ENCODE results near the gene MEIS2.

The MEIS2 gene

GRCh38 chr15:36932070-36932469, 168.3 kb downstream of the MEIS2 start:
- H3K18ac ChIP-seq (ENCODE audit: low read length): no peak overlapping the region
- no peak overlapping the region for H4K12ac ChIP-seq (ENCODE audit: low read depth, low read length)
- no peak overlapping the region for H4K91ac ChIP-seq (ENCODE audit: low read depth, low read length)
- no peak overlapping the region for H3K14ac ChIP-seq (ENCODE audit: low read length)
- no peak overlapping the region for H3K9ac ChIP-seq (ENCODE audit: low read length)
- no peak overlapping the region for H3K4me2 ChIP-seq (ENCODE audit: low read length)
- H2AFZ ChIP-seq (ENCODE audit: insufficient read depth, low read length, poor library complexity): no peak overlapping the region
- no peaks in the 10 kb centered on the region for H3K79me2 ChIP-seq (ENCODE audit: control insufficient read depth, insufficient read depth, low read length, poor library complexity)
- no peaks in the 10 kb centered on the region for H3K9me3 ChIP-seq (ENCODE audit: insufficient read depth, low read depth, low read length)
- H3K36me3 ChIP-seq (ENCODE audit: control insufficient read depth in 1 of 2, insufficient read depth in 2 of 2, low read length in 2 of 2): no peaks in the 10 kb centered on the region
- no peaks in the 10 kb centered on the region for H3K4me1 ChIP-seq (ENCODE audit: control insufficient read depth in 1 of 2, insufficient read depth in 2 of 2, low read length in 2 of 2)
- H2BK120ac ChIP-seq (ENCODE audit: insufficient read depth, low read length, poor library complexity): no peak overlapping the region
- no CpG with 5 or more reads among the region's 5 CpGs for WGBS (ENCODE audit: extremely low coverage, insufficient coverage, insufficient read length)
- H2AK5ac ChIP-seq (ENCODE audit: low read length): no peak overlapping the region
- H3K4me3 ChIP-seq (ENCODE audit: low read depth, low read length): no peak overlapping the region
- no peak for DNase-seq
- H3K27me3 ChIP-seq (ENCODE audit: insufficient read depth, low read length): no peaks in the 10 kb centered on the region
- H3K27ac ChIP-seq (ENCODE audit: low read depth, low read length): no peak overlapping the region
- H2BK12ac ChIP-seq (ENCODE audit: low read length): no peak overlapping the region
- no peaks in the 10 kb centered on the region for H3K79me1 ChIP-seq (ENCODE audit: low read length)
- no peak overlapping the region for H3K4ac ChIP-seq (ENCODE audit: low read depth, low read length)
- H4K8ac ChIP-seq (ENCODE audit: low read depth, low read length): no peak overlapping the region
- H3K23ac ChIP-seq (ENCODE audit: low read length): no peak overlapping the region
- H2BK5ac ChIP-seq (ENCODE audit: low read depth, low read length, poor library complexity): no peak overlapping the region

- no peak for DNase-seq
- H3K36me3 ChIP-seq (ENCODE audit: control insufficient read depth in 1 of 2, insufficient read depth in 2 of 2, low read length in 2 of 2): no peaks in the 10 kb centered on the region
- WGBS (ENCODE audit: extremely low coverage, insufficient coverage, insufficient read length): no CpG with 5 or more reads among the region's 3 CpGs
- H3K27me3 ChIP-seq (ENCODE audit: insufficient read depth, low read length): no peaks in the 10 kb centered on the region
- H4K12ac ChIP-seq (ENCODE audit: low read depth, low read length): no peak overlapping the region
- no peak overlapping the region for H3K9ac ChIP-seq (ENCODE audit: low read length)
- no peaks in the 10 kb centered on the region for H3K79me2 ChIP-seq (ENCODE audit: control insufficient read depth, insufficient read depth, low read length, poor library complexity)
- no peak overlapping the region for H2BK120ac ChIP-seq (ENCODE audit: insufficient read depth, low read length, poor library complexity)
- H4K91ac ChIP-seq (ENCODE audit: low read depth, low read length): no peak overlapping the region
- H3K4me1 ChIP-seq (ENCODE audit: control insufficient read depth in 1 of 2, insufficient read depth in 2 of 2, low read length in 2 of 2): no peaks in the 10 kb centered on the region
- H3K4ac ChIP-seq (ENCODE audit: low read depth, low read length): no peak overlapping the region
- H2AK5ac ChIP-seq (ENCODE audit: low read length): no peak overlapping the region
- H3K23ac ChIP-seq (ENCODE audit: low read length): no peak overlapping the region
- no peak overlapping the region for H2BK12ac ChIP-seq (ENCODE audit: low read length)
- H3K79me1 ChIP-seq (ENCODE audit: low read length): no peaks in the 10 kb centered on the region
- H3K4me3 ChIP-seq (ENCODE audit: low read depth, low read length): no peak overlapping the region
- no peak overlapping the region for H3K14ac ChIP-seq (ENCODE audit: low read length)
- no peaks in the 10 kb centered on the region for H3K9me3 ChIP-seq (ENCODE audit: insufficient read depth, low read depth, low read length)
- H3K18ac ChIP-seq (ENCODE audit: low read length): no peak overlapping the region
- no peak overlapping the region for H3K27ac ChIP-seq (ENCODE audit: low read depth, low read length)
- no peak overlapping the region for H2BK5ac ChIP-seq (ENCODE audit: low read depth, low read length, poor library complexity)
- no peak overlapping the region for H2AFZ ChIP-seq (ENCODE audit: insufficient read depth, low read length, poor library complexity)
- no peak overlapping the region for H4K8ac ChIP-seq (ENCODE audit: low read depth, low read length)
- no peak overlapping the region for H3K4me2 ChIP-seq (ENCODE audit: low read length)
Measured at GRCh38 chr15:36931434-36931833, 168.9 kb downstream of the MEIS2 start.

- Histone ChIP-seq H3K27ac (ENCODE audit: low read depth, low read length) (no peak overlapping the region), H3K79me1 (ENCODE audit: low read length) (no peaks in the 10 kb centered on the region), H3K4me1 (ENCODE audit: control insufficient read depth in 1 of 2, insufficient read depth in 2 of 2, low read length in 2 of 2) (no peaks in the 10 kb centered on the region), H2BK5ac (ENCODE audit: low read depth, low read length, poor library complexity) (no peak overlapping the region), H3K9me3 (ENCODE audit: insufficient read depth, low read depth, low read length) (no peaks in the 10 kb centered on the region), H4K12ac (ENCODE audit: low read depth, low read length) (no peak overlapping the region), H3K4ac (ENCODE audit: low read depth, low read length) (no peak overlapping the region), H3K27me3 (ENCODE audit: insufficient read depth, low read length) (no peaks in the 10 kb centered on the region), H4K91ac (ENCODE audit: low read depth, low read length) (no peak overlapping the region), H3K4me2 (ENCODE audit: low read length) (no peak overlapping the region), H2BK120ac (ENCODE audit: insufficient read depth, low read length, poor library complexity) (no peak overlapping the region), H2AFZ (ENCODE audit: insufficient read depth, low read length, poor library complexity) (no peak overlapping the region), H4K8ac (ENCODE audit: low read depth, low read length) (no peak overlapping the region), H3K36me3 (ENCODE audit: control insufficient read depth in 1 of 2, insufficient read depth in 2 of 2, low read length in 2 of 2) (no peaks in the 10 kb centered on the region), H2AK5ac (ENCODE audit: low read length) (no peak overlapping the region), H3K9ac (ENCODE audit: low read length) (no peak overlapping the region), H3K79me2 (ENCODE audit: control insufficient read depth, insufficient read depth, low read length, poor library complexity) (no peaks in the 10 kb centered on the region), H2BK12ac (ENCODE audit: low read length) (no peak overlapping the region), H3K4me3 (ENCODE audit: low read depth, low read length) (no peak overlapping the region), H3K14ac (ENCODE audit: low read length) (no peak overlapping the region), H3K23ac (ENCODE audit: low read length) (no peak overlapping the region), H3K18ac (ENCODE audit: low read length) (no peak overlapping the region)
- no CpG with 5 or more reads among the region's 3 CpGs for WGBS (ENCODE audit: extremely low coverage, insufficient coverage, insufficient read length)
- no peak for DNase-seq
Measured at GRCh38 chr15:36926427-36926825, 173.9 kb downstream of the MEIS2 start.

GRCh38 chr15:36925653-36926426, 174.5 kb downstream of the MEIS2 start:
- H2BK120ac ChIP-seq (ENCODE audit: insufficient read depth, low read length, poor library complexity): no peak overlapping the region
- no peaks in the 10 kb centered on the region for H3K79me2 ChIP-seq (ENCODE audit: control insufficient read depth, insufficient read depth, low read length, poor library complexity)
- H2BK5ac ChIP-seq (ENCODE audit: low read depth, low read length, poor library complexity): no peak overlapping the region
- no peaks in the 10 kb centered on the region for H3K9me3 ChIP-seq (ENCODE audit: insufficient read depth, low read depth, low read length)
- no CpG with 5 or more reads among the region's 9 CpGs for WGBS (ENCODE audit: extremely low coverage, insufficient coverage, insufficient read length)
- H3K14ac ChIP-seq (ENCODE audit: low read length): no peak overlapping the region
- no peak overlapping the region for H2BK12ac ChIP-seq (ENCODE audit: low read length)
- no peak overlapping the region for H3K4me2 ChIP-seq (ENCODE audit: low read length)
- H3K36me3 ChIP-seq (ENCODE audit: control insufficient read depth in 1 of 2, insufficient read depth in 2 of 2, low read length in 2 of 2): no peaks in the 10 kb centered on the region
- no peak overlapping the region for H4K12ac ChIP-seq (ENCODE audit: low read depth, low read length)
- no peak overlapping the region for H2AFZ ChIP-seq (ENCODE audit: insufficient read depth, low read length, poor library complexity)
- H3K79me1 ChIP-seq (ENCODE audit: low read length): no peaks in the 10 kb centered on the region
- no peak overlapping the region for H3K4ac ChIP-seq (ENCODE audit: low read depth, low read length)
- no peak overlapping the region for H2AK5ac ChIP-seq (ENCODE audit: low read length)
- no peak overlapping the region for H4K91ac ChIP-seq (ENCODE audit: low read depth, low read length)
- H3K27me3 ChIP-seq (ENCODE audit: insufficient read depth, low read length): no peaks in the 10 kb centered on the region
- no peak overlapping the region for H4K8ac ChIP-seq (ENCODE audit: low read depth, low read length)
- no peak overlapping the region for H3K27ac ChIP-seq (ENCODE audit: low read depth, low read length)
- H3K4me1 ChIP-seq (ENCODE audit: control insufficient read depth in 1 of 2, insufficient read depth in 2 of 2, low read length in 2 of 2): no peaks in the 10 kb centered on the region
- H3K18ac ChIP-seq (ENCODE audit: low read length): no peak overlapping the region
- no peak overlapping the region for H3K23ac ChIP-seq (ENCODE audit: low read length)
- H3K4me3 ChIP-seq (ENCODE audit: low read depth, low read length): no peak overlapping the region
- no peak overlapping the region for H3K9ac ChIP-seq (ENCODE audit: low read length)
- no peak for DNase-seq
